Thyroid gland (tissue), 4 donors: Measurements from ENCODE around the gene LETM1. TPM values are rescaled to one million over a fixed set of nuclear protein-coding genes. Genes with fewer than 3 reads are reported as not detected.

Experiments
- DNase-seq, 2 donors: peaks; one replicate each; pipeline ENCODE4 v3.0.0-alpha.2; 2019
- H3K27ac ChIP-seq, 3 donors: fragments of 200-600 bp; sonication (generic); 1 replicate in 2 of 3; 2 replicates in 1 of 3; pipeline ENCODE4 v1.5.1; 2016 to 2019; ENCODE audit warnings: mild to moderate bottlenecking in 1 of 3, moderate library complexity in 1 of 3
- H3K27me3 ChIP-seq: fragments of 200-600 bp; sonication (generic); one replicate; pipeline ENCODE4 v1.5.1; 2019
- H3K36me3 ChIP-seq, 2 donors: fragments of 200-600 bp; sonication (generic); one replicate each; pipeline ENCODE4 v1.5.1; 2016 to 2019
- H3K4me1 ChIP-seq, 2 donors: fragments of 200-600 bp; sonication (generic); one replicate each; pipeline ENCODE4 v1.5.1; 2017 to 2019
- H3K4me3 ChIP-seq, 3 donors: fragments of 200-600 bp; sonication (generic); replicated peaks in 1 of 3; 1 replicate in 2 of 3; 2 replicates in 1 of 3; pipeline ENCODE4 v1.5.1; 2016; ENCODE audit warnings: mild to moderate bottlenecking in 1 of 3
- H3K9me3 ChIP-seq: fragments of 200-600 bp; sonication (generic); one replicate; pipeline ENCODE4 v1.5.1; 2017
- POLR2A ChIP-seq, 2 donors: fragments of 450-650 bp; IDR thresholded peaks; one replicate each; pipeline ENCODE4 v1.6.1; 2017; ENCODE audit warnings: antibody characterized with exemption in 2 of 2, mild to moderate bottlenecking in 2 of 2, moderate library complexity in 1 of 2
- WGBS, 2 donors: methylation state at CpG; one replicate each; pipeline ENCODE4 v1.1.5; 2017; 5-methylcytosine and 5-hydroxymethylcytosine counted together
- intact Hi-C: fragments of 100-400 bp; cut with DNase I; formaldehyde crosslinking; loops from one replicate; pipeline ENCODE4 v1.15.1; 2023
- total RNA-seq, 4 donors: library from RNA; depleted of rRNA; stranded (reverse); fragments of >200 nt; gene quantifications; one replicate each; pipeline ENCODE4 v1.2.3, GENCODE V29; 2016
- TF ChIP-seq, protein P1 (sequence below), 6 experiments: fragments of 200-600 bp in 3 of 6; fragments of 450-650 bp in 3 of 6; sonication (generic) in 3 of 6; IDR thresholded peaks; one replicate each; pipeline ENCODE4 v1.5.1; 2016 to 2019; ENCODE audit warnings: antibody characterized with exemption in 6 of 6, mild to moderate bottlenecking in 2 of 6, inconsistent platforms in 1 of 6, moderate library complexity in 1 of 6

Gene LETM1
- total RNA-seq, 4 donors from 2014 or later, result 30.1 to 58.4 (median 49.0) TPM

DNA sequence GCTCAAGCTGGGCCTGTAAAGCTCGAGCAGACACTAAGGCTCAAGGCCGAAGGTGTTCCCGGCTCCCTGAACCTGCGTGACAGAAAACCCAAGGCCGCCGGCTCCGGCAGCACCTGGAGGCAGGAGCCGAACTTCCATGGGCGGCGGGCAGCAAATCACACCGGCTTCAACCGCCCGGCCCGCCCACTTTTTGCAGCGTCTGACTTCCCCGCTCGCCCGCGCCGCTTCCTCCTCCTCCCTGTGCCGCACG is 14.3 kb upstream of the LETM1 start:
- no peaks in the 10 kb centered on the region for H3K9me3 ChIP-seq
- DNase-seq, result peak; percentile 88 to 90
- H3K4me3 ChIP-seq, result peak overlapping the region; percentile 65 to 83 (median 76)
- H3K36me3 ChIP-seq, result no peaks in the 10 kb centered on the region
- peaks cover 19 to 20% of the 10 kb centered on the region in 2 donors for H3K4me1 ChIP-seq
- intact Hi-C loops, result no loop called here
- H3K27me3 ChIP-seq, result no peaks in the 10 kb centered on the region
- no peak for TF ChIP-seq POLR2A (IDR thresholded peaks at IDR 0.05)
- TF ChIP-seq, protein P1, sequence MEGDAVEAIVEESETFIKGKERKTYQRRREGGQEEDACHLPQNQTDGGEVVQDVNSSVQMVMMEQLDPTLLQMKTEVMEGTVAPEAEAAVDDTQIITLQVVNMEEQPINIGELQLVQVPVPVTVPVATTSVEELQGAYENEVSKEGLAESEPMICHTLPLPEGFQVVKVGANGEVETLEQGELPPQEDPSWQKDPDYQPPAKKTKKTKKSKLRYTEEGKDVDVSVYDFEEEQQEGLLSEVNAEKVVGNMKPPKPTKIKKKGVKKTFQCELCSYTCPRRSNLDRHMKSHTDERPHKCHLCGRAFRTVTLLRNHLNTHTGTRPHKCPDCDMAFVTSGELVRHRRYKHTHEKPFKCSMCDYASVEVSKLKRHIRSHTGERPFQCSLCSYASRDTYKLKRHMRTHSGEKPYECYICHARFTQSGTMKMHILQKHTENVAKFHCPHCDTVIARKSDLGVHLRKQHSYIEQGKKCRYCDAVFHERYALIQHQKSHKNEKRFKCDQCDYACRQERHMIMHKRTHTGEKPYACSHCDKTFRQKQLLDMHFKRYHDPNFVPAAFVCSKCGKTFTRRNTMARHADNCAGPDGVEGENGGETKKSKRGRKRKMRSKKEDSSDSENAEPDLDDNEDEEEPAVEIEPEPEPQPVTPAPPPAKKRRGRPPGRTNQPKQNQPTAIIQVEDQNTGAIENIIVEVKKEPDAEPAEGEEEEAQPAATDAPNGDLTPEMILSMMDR (IDR thresholded peaks at IDR 0.05), result no peak
- peak overlapping the region; percentile 89 to 99 (median 94) for H3K27ac ChIP-seq
- 1% methylated on average over 17 of the region's 22 CpGs; no CpG with 5 or more reads in 1 of the 2 donors for WGBS, 2 donors

DNA sequence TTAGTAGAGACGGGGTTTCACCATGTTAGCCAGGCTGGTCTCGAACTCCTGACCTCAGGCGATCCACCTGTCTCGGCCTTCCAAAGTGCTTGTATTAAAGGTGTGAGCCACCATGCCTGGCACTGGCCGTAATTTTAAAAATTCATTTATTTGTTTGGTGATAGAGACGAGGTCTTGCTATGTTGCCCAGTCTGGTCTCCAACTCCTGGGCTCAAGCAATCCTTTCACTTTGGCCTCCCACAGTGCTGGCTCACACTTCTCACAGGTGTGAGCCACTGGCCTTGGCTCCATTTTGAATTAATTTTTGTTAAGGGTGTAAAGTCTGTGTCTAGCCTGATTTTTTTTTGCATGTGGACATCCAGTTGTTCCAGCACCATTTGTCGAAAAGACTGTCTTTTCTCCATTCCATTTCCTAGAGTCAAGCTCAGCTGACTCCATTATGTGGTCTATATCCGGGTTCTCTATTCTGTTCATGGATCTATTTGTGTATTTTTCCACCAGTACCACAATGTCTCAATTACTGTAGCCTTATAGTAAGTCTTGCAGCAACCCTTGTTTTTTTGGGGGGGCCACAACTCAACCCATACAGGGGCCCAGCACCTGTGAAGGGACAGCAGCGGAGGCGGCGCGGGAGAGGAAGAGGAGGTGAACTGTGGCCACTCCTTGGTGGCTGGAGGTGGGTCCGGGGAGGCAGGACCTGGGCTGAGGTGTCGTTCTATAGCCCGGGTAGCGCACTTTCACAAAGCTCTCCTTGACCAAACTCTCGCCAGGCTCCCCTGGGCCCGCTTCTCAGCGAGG is 13.8 kb upstream of the LETM1 start:
- Histone ChIP-seq H3K4me3 (peak overlapping the region; percentile 65 to 83 (median 76)), H3K9me3 (no peaks in the 10 kb centered on the region), H3K27me3 (no peaks in the 10 kb centered on the region), H3K27ac (peak overlapping the region; percentile 89 to 99 (median 94)), H3K4me1 (peaks cover 19 to 20% of the 10 kb centered on the region in 2 donors), H3K36me3 (no peaks in the 10 kb centered on the region)
- WGBS, 2 donors, result 51 to 64% methylated on average over 15 to 19 of the region's 19 CpGs
- intact Hi-C loops, result no loop called here
- DNase-seq, result no peak
- TF ChIP-seq, protein P1 (IDR thresholded peaks at IDR 0.05), result no peak
- no peak for TF ChIP-seq POLR2A (IDR thresholded peaks at IDR 0.05)

DNA sequence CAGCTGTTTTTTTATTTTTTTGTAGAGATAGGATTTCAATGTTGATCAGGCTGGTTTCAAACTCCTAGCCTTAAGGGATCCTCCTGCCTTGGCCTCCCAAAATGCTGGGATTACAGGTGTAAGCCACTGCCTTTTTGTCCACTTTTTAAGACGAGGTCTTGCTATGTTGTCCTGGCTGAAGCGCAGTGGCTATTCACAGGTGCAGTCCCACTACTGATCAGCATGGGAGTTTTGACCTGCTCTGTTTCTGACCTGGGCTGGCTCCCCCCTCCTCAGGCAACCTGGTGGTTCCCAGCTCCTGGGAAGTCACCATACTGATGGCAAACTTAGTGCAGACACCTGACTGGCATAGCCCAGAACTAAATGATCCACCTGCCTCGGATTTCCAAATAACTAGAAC is 13.0 kb upstream of the LETM1 start:
- TF ChIP-seq, protein P1 (IDR thresholded peaks at IDR 0.05), result no peak
- no peak for TF ChIP-seq POLR2A (IDR thresholded peaks at IDR 0.05)
- no peak for DNase-seq
- Histone ChIP-seq H3K4me3 (no peak overlapping the region), H3K27ac (no peak overlapping the region), H3K4me1 (peaks cover 17 to 19% of the 10 kb centered on the region in 2 donors), H3K36me3 (no peaks in the 10 kb centered on the region), H3K9me3 (no peaks in the 10 kb centered on the region), H3K27me3 (no peaks in the 10 kb centered on the region)
- intact Hi-C loops, result no loop called here
- 96 to 98% methylated on average over 3 of the region's 3 CpGs for WGBS, 2 donors

DNA sequence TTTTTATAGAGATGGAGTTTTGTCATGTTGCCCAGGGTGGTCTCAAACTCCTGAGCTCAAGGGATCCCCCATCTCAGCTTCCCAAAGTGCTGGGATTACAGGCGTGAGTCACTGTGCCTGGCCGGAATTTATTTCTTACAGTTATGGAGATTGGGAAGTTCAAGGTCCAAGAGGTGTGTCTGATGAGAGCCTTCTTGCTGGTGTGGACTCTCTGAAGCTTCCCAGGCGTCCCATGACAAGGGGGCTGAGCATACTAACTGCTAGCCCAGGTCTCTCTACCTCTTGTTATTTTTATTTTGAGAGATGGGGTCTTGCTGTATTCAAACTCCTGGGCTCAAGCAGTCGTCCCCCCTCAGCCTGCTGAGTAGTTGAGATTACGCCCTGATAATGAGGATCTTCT is 12.3 kb upstream of the LETM1 start:
- Histone ChIP-seq H3K4me3 (no peak overlapping the region), H3K27ac (no peak overlapping the region), H3K27me3 (no peaks in the 10 kb centered on the region), H3K4me1 (peaks cover 13 to 14% of the 10 kb centered on the region in 2 donors), H3K36me3 (no peaks in the 10 kb centered on the region), H3K9me3 (no peaks in the 10 kb centered on the region)
- WGBS, 2 donors, result 89 to 93% methylated on average over 5 of the region's 5 CpGs
- no peak for DNase-seq
- intact Hi-C loops, result no loop called here
- no peak for TF ChIP-seq POLR2A (IDR thresholded peaks at IDR 0.05)
- TF ChIP-seq, protein P1 (IDR thresholded peaks at IDR 0.05), result no peak

DNA sequence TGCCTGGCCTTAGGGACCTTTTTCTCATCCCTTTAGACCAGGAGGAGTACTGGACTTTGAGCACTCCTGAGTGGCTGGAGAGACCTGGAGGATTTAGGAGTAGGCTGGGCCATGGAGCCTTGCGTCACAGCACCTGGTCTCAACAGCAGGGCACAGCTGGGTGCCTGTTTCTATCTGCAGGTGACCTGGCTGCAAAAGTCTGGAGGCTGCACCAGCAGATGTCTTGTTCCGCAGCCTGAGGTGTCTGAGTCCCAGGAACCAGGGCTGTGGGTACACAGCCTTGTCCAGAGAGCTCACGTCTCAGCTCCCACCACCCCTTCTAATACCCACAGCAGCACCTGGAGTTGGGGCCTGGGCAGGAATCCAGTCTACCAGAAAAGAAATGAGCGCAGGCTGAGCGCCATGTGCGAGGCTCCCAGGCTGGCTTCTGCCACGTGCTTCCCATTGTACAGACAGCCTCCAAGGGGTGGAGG is 10.3 kb upstream of the LETM1 start:
- H3K4me3 ChIP-seq, result no peak overlapping the region
- DNase-seq, result no peak
- no peaks in the 10 kb centered on the region for H3K27me3 ChIP-seq
- H3K27ac ChIP-seq, result no peak overlapping the region
- H3K4me1 ChIP-seq, result peaks cover 5 to 11% of the 10 kb centered on the region in 2 donors
- no peaks in the 10 kb centered on the region for H3K36me3 ChIP-seq
- WGBS, 2 donors, result 76 to 88% methylated on average over 5 to 7 of the region's 7 CpGs
- intact Hi-C loops, result no loop called here
- no peaks in the 10 kb centered on the region for H3K9me3 ChIP-seq
- TF ChIP-seq, protein P1 (IDR thresholded peaks at IDR 0.05), result no peak
- TF ChIP-seq POLR2A (IDR thresholded peaks at IDR 0.05), result no peak
